GM12801 (cell line): ENCODE data around the gene F7.

ENCODE experiments used
- CTCF ChIP-seq: IDR thresholded peaks from one replicate; pipeline ENCODE4 v1.5.1; 2011; ENCODE audit warnings: control low read depth; ENCODE audit not compliant: insufficient read length; ENCODE audit errors: extremely low read depth

Gene F7

GRCh38 chr13:113152691-113152983, 47.0 kb downstream of the F7 start:
- TF ChIP-seq CTCF: no peak

- no peak for TF ChIP-seq CTCF
Observed at GRCh38 chr13:113152984-113153809, 47.6 kb downstream of the F7 start.

GRCh38 chr13:113153810-113154748, 48.5 kb downstream of the F7 start:
- TF ChIP-seq CTCF: no peak

- TF ChIP-seq CTCF: no peak
Observed at GRCh38 chr13:113155201-113155600, 49.6 kb downstream of the F7 start.

DNA sequence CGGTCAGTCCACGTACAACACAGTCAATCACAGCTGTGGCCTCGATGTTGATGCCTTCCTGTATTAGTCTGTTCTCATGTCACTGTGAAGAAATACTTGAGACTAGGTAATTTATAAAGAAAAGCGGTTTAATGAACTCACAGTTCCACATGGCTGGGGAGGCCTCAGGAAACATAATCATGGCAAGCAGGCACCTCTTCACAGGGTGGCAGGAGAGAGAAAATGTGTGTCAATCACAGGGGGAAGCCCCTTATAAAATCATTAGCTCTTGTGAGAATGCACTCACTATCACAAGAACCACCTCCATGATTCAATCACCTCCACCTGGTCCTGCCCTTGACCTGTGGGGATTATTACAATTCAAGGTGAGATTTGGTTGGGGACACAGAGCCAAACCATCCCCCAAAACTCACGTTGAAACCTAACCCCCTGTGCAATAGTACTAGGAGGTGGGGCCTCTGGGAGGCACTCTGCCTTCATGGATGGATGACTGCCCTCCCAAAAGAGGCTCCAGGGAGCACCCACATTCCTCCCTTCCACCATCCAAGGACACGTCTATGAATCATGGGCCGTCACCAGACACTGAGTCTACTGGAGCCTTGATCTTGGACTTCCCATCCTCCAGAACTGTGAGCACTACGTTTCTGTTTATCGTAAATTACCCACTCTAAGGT, 50.5 kb downstream of the F7 start:
- no peak for TF ChIP-seq CTCF

- TF ChIP-seq CTCF: no peak
Observed at GRCh38 chr13:113157206-113157928, 51.8 kb downstream of the F7 start.
